ENCODE results near the gene CD93.

Gene CD93

GRCh38 chr20:23125625-23126191 is 39.6 kb upstream of the CD93 start:
- Histone ChIP-seq H3K27me3 (ENCODE audit: low read depth, low read length) (no peaks in the 10 kb centered on the region), H2AFZ (ENCODE audit: low read depth, low read length) (peak overlapping the region; percentile 56; the same call in 1 of the 2 replicates), H3K36me3 (replicated peaks; ENCODE audit: low read depth, low read length) (no peaks in the 10 kb centered on the region), H4K20me1 (ENCODE audit: insufficient read depth, low read length) (no peaks in the 10 kb centered on the region), H3K27ac (ENCODE audit: low read length) (no peak overlapping the region), H3K4me2 (ENCODE audit: low read length) (peak overlapping the region; percentile 15; the same call in 1 of the 2 replicates), H3K9ac (ENCODE audit: low read length) (no peak overlapping the region), H3K4me1 (ENCODE audit: low read length) (peaks cover 32% of the 10 kb centered on the region), H3K79me2 (ENCODE audit: low read length) (no peaks in the 10 kb centered on the region), H3K4me3 (ENCODE audit: low read length) (no peak overlapping the region), H3K9me3 (ENCODE audit: insufficient read depth, low read length) (no peaks in the 10 kb centered on the region)
- TF ChIP-seq CTCF (IDR thresholded peaks at IDR 0.05; ENCODE audit: low read depth, low read length) (no peak), EZH2phosphoT487 (IDR thresholded peaks at IDR 0.05; ENCODE audit: low read depth) (no peak)

GRCh38 chr20:23125159-23125558 is 39.0 kb upstream of the CD93 start:
- Histone ChIP-seq H3K4me1 (ENCODE audit: low read length) (peaks cover 33% of the 10 kb centered on the region), H3K4me3 (ENCODE audit: low read length) (no peak overlapping the region), H2AFZ (ENCODE audit: low read depth, low read length) (no peak overlapping the region), H3K27me3 (ENCODE audit: low read depth, low read length) (no peaks in the 10 kb centered on the region), H3K79me2 (ENCODE audit: low read length) (no peaks in the 10 kb centered on the region), H3K9ac (ENCODE audit: low read length) (no peak overlapping the region), H3K9me3 (ENCODE audit: insufficient read depth, low read length) (no peaks in the 10 kb centered on the region), H3K36me3 (replicated peaks; ENCODE audit: low read depth, low read length) (no peaks in the 10 kb centered on the region), H3K27ac (ENCODE audit: low read length) (no peak overlapping the region), H3K4me2 (ENCODE audit: low read length) (no peak overlapping the region), H4K20me1 (ENCODE audit: insufficient read depth, low read length) (no peaks in the 10 kb centered on the region)
- TF ChIP-seq EZH2phosphoT487 (IDR thresholded peaks at IDR 0.05; ENCODE audit: low read depth) (no peak), CTCF (IDR thresholded peaks at IDR 0.05; ENCODE audit: low read depth, low read length) (no peak)

- no peak overlapping the region for H3K4me2 ChIP-seq (ENCODE audit: low read length)
- no peaks in the 10 kb centered on the region for H3K27me3 ChIP-seq (ENCODE audit: low read depth, low read length)
- H3K36me3 ChIP-seq (replicated peaks; ENCODE audit: low read depth, low read length) = no peaks in the 10 kb centered on the region
- H3K4me1 ChIP-seq (ENCODE audit: low read length) = peaks cover 38% of the 10 kb centered on the region
- no peak overlapping the region for H3K9ac ChIP-seq (ENCODE audit: low read length)
- no peak overlapping the region for H3K27ac ChIP-seq (ENCODE audit: low read length)
- TF ChIP-seq CTCF (IDR thresholded peaks at IDR 0.05; ENCODE audit: low read depth, low read length) = no peak
- TF ChIP-seq EZH2phosphoT487 (IDR thresholded peaks at IDR 0.05; ENCODE audit: low read depth) = no peak
- H4K20me1 ChIP-seq (ENCODE audit: insufficient read depth, low read length) = no peaks in the 10 kb centered on the region
- no peaks in the 10 kb centered on the region for H3K9me3 ChIP-seq (ENCODE audit: insufficient read depth, low read length)
- H3K4me3 ChIP-seq (ENCODE audit: low read length) = no peak overlapping the region
- no peak overlapping the region for H2AFZ ChIP-seq (ENCODE audit: low read depth, low read length)
- no peaks in the 10 kb centered on the region for H3K79me2 ChIP-seq (ENCODE audit: low read length)
Observed at GRCh38 chr20:23123886-23124285, 37.8 kb upstream of the CD93 start.

GRCh38 chr20:23122796-23123655 is 36.9 kb upstream of the CD93 start:
- Histone ChIP-seq H3K4me2 (ENCODE audit: low read length) (no peak overlapping the region), H3K4me1 (ENCODE audit: low read length) (peaks cover 47% of the 10 kb centered on the region), H3K79me2 (ENCODE audit: low read length) (no peaks in the 10 kb centered on the region), H3K36me3 (replicated peaks; ENCODE audit: low read depth, low read length) (no peaks in the 10 kb centered on the region), H3K9me3 (ENCODE audit: insufficient read depth, low read length) (no peaks in the 10 kb centered on the region), H3K27ac (ENCODE audit: low read length) (no peak overlapping the region), H4K20me1 (ENCODE audit: insufficient read depth, low read length) (no peaks in the 10 kb centered on the region), H3K4me3 (ENCODE audit: low read length) (no peak overlapping the region), H3K27me3 (ENCODE audit: low read depth, low read length) (no peaks in the 10 kb centered on the region), H2AFZ (ENCODE audit: low read depth, low read length) (no peak overlapping the region), H3K9ac (ENCODE audit: low read length) (no peak overlapping the region)
- TF ChIP-seq EZH2phosphoT487 (IDR thresholded peaks at IDR 0.05; ENCODE audit: low read depth) (no peak), CTCF (IDR thresholded peaks at IDR 0.05; ENCODE audit: low read depth, low read length) (no peak)

Measured in OCI-LY3 (cell line).